B cell (primary cell): ENCODE data around the gene PDE10A.

Experiments
- EZH2 ChIP-seq: IDR thresholded peaks from 2 replicates; pipeline ENCODE4 v1.6.1; 2012; ENCODE audit warnings: borderline replicate concordance, low read depth, mild to moderate bottlenecking, moderate library complexity, low read length; ENCODE audit not compliant: insufficient read depth, poor library complexity, severe bottlenecking
- TF ChIP-seq, protein P1 (sequence below): fragments of 200-600 bp; IDR thresholded peaks from one replicate; pipeline ENCODE4 v1.8.0; 2022; ENCODE audit warnings: antibody characterized with exemption, mild to moderate bottlenecking

DNA sequence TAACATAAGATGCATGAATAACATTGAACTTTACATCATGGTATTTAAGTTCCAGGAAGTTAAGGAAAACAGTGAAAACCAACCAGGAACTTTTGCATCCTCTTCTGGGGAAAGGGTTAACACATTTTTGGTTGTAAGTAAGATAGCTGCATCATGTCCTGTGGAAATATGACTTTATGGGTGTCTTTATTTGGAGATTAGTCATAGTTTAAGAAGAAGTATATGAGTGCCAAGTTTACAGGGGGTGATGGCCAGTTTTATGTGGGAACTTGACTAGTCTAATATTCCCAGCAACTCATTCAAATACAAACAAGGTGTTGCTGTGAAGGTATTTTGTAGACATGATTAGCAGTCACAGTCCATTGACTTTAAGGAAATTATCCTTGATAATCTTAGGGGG lies 78.0 kb downstream of the PDE10A start:
- TF ChIP-seq, protein P1, sequence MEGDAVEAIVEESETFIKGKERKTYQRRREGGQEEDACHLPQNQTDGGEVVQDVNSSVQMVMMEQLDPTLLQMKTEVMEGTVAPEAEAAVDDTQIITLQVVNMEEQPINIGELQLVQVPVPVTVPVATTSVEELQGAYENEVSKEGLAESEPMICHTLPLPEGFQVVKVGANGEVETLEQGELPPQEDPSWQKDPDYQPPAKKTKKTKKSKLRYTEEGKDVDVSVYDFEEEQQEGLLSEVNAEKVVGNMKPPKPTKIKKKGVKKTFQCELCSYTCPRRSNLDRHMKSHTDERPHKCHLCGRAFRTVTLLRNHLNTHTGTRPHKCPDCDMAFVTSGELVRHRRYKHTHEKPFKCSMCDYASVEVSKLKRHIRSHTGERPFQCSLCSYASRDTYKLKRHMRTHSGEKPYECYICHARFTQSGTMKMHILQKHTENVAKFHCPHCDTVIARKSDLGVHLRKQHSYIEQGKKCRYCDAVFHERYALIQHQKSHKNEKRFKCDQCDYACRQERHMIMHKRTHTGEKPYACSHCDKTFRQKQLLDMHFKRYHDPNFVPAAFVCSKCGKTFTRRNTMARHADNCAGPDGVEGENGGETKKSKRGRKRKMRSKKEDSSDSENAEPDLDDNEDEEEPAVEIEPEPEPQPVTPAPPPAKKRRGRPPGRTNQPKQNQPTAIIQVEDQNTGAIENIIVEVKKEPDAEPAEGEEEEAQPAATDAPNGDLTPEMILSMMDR, result no peak
- TF ChIP-seq EZH2, result no peak
